GM18526 (cell line): ENCODE measurements around the gene HDHD5.

Experiments used
- POLR2A ChIP-seq: IDR thresholded peaks from 3 replicates; pipeline ENCODE4 v1.6.1; 2011; ENCODE audit not compliant: insufficient read length; ENCODE audit errors: extremely low read depth

HDHD5 gene

GRCh38 chr22:17158568-17159503 is at the start of gene HDHD5:
TSS of gene HDHD5 (minus strand) at chr22:17159277. CDS start at chr22:17159251, 26 bp downstream.
- peak; percentile 42 for TF ChIP-seq POLR2A

- TF ChIP-seq POLR2A: no peak
Observed at GRCh38 chr22:17205432-17205831, 46.4 kb upstream of the HDHD5 start.

- TF ChIP-seq POLR2A: no peak
Observed at GRCh38 chr22:17201285-17201945, 42.3 kb upstream of the HDHD5 start.

- TF ChIP-seq POLR2A: no peak
Observed at GRCh38 chr22:17199003-17199731, 40.1 kb upstream of the HDHD5 start.

GRCh38 chr22:17198170-17199002 is 39.3 kb upstream of the HDHD5 start:
- no peak for TF ChIP-seq POLR2A

- no peak for TF ChIP-seq POLR2A
Observed at GRCh38 chr22:17194213-17194612, 35.1 kb upstream of the HDHD5 start.

- TF ChIP-seq POLR2A: no peak
Observed at GRCh38 chr22:17192186-17192585, 33.1 kb upstream of the HDHD5 start.

GRCh38 chr22:17191163-17191784 is 32.2 kb upstream of the HDHD5 start:
- TF ChIP-seq POLR2A: no peak

GRCh38 chr22:17190702-17191101 is 31.6 kb upstream of the HDHD5 start:
- no peak for TF ChIP-seq POLR2A

- no peak for TF ChIP-seq POLR2A
Observed at GRCh38 chr22:17176715-17177114, 17.6 kb upstream of the HDHD5 start.

- no peak for TF ChIP-seq POLR2A
Observed at GRCh38 chr22:17172029-17172833, 13.2 kb upstream of the HDHD5 start.

- TF ChIP-seq POLR2A: peak; percentile 48
Observed at GRCh38 chr22:17171153-17172028, 12.3 kb upstream of the HDHD5 start.
